ENCODE results near the gene MAP3K6. TPM values are rescaled to one million over a fixed set of nuclear protein-coding genes. Genes with fewer than 3 reads are reported as not detected.

MAP3K6 gene
- total RNA-seq, 2 donors from 2014 or later: 5.5 to 14.7 TPM

- ATAC-seq: no peak
- no peak overlapping the region for H3K27ac Mint-ChIP-seq
- no peaks in the 10 kb centered on the region for H3K36me3 Mint-ChIP-seq
- no peaks in the 10 kb centered on the region for H3K9me3 Mint-ChIP-seq
- no peak for DNase-seq (ENCODE audit: low spot score in 2 of 2)
These were observed 58.7 kb downstream of the MAP3K6 start for GRCh38 chr1:27307874-27308598.

DNA sequence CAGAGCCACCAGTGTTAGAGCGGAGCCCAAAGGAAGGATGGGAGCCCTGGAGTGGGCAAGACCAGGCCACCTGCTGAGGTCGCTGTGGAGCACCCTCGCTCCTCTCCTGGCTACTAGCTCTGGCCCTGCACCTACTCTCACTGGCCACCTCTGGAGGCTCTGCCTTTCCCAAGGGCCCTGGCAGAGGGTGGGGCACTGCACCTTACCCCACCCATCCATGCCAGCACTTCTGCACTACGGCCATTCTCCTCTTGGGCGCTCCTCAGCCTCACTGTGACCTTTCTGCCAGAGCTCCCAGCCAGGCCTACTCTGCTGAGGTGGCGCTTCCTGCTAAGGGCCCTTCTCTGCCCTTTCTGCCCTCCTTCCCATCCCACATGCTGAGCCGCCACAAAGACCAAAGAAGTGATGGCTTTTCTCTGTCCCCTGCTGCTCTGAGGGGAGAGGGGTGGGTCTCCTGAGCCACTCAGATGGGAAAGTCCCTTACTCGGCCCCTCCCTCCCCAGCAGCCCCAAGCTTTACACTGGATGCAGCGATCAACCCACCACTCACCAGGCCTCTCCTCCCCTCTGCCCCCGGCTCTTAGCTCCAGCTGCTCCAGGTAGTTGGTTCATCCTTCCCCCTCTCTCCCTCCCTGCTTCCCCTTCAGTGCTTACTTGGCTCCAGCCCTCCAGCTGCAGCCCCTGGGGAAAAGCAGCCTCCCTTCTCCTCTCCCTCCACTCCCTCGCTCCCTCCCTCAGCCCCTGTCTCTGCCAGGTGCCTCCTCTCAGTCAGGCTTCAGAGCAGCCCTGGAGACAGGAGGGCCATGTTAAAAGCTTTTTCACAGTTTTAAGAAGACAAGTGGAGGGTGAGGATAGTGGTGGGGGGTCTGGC is 59.6 kb downstream of the MAP3K6 start:
- DNase-seq (ENCODE audit: low spot score in 2 of 2): no peak
- peak in 1 of 2 donors; percentile 29 for ATAC-seq
- Mint-ChIP-seq H3K27ac (peak overlapping the region in 1 of 2 donors; percentile 72), H3K36me3 (no peaks in the 10 kb centered on the region), H3K9me3 (no peaks in the 10 kb centered on the region)

DNA sequence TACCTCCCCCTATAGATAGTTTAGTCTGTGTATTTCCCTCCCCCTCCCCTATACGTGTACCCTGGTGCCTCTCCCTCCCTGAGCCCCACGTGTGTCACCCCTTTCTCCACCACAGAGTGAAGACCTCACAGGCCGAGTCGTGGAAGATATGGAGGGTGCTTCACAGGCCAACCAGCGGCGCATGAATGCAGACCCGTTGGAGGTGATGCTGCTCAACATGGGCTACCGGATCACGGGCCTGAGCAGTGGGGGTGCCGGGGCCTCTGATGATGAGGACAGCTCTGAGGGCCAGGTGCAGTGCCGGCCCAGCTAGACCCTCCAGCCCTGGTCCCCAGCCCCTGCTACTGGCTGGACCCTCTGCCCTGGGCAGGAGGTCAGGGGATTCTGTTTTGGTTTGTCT is 60.7 kb downstream of the MAP3K6 start:
- no peak for ATAC-seq
- H3K36me3 Mint-ChIP-seq: no peaks in the 10 kb centered on the region

More for the DNA sequence above, 60.7 kb downstream of the MAP3K6 start:
- no peak overlapping the region for H3K27ac Mint-ChIP-seq
- H3K9me3 Mint-ChIP-seq: no peaks in the 10 kb centered on the region
- DNase-seq (ENCODE audit: low spot score in 2 of 2): no peak

Other genes starting within 250 kb of the MAP3K6 start
- 10 to 100 TPM; 16.2 to 18.8 TPM for gene SLC9A1, start 211.8 kb downstream of the MAP3K6 start, total RNA-seq
- 10 to 100 TPM; 26.4 to 36.1 TPM for gene WDTC1, start 132.3 kb downstream of the MAP3K6 start, total RNA-seq
- 10 to 100 TPM; 26.9 to 29.8 TPM for gene TMEM222, start 44.8 kb downstream of the MAP3K6 start, total RNA-seq
- 10 to 100 TPM; 15.6 to 35.1 TPM for gene SYTL1, start 24.9 kb downstream of the MAP3K6 start, total RNA-seq
- gene FCN3, start 7.9 kb upstream of the MAP3K6 start, total RNA-seq: not detected
- gene CD164L2, start 16.4 kb upstream of the MAP3K6 start, total RNA-seq: not detected
- under 1 TPM; 0.25 to 0.72 TPM for gene GPR3, start 25.7 kb upstream of the MAP3K6 start, total RNA-seq
- gene WASF2, start 123.2 kb upstream of the MAP3K6 start, total RNA-seq: 100 to 1,000 TPM in 1 of 2 donors, 10 to 100 TPM in 1; 97.8 to 116 TPM
- 10 to 100 TPM; 12.8 to 16.5 TPM for gene AHDC1, start 237.2 kb upstream of the MAP3K6 start, total RNA-seq